HG03575 (cell line): ENCODE data around the gene CLCN4.

Experiments
- ATAC-seq: cut with Tn5 transposase; IDR thresholded peaks from one replicate; pipeline ENCODE4 v1.9.1; 2021; ENCODE audit not compliant: unreplicated experiment, insufficient number of reproducible peaks, low FRiP score; ENCODE audit errors: extremely low read depth

Gene CLCN4

DNA sequence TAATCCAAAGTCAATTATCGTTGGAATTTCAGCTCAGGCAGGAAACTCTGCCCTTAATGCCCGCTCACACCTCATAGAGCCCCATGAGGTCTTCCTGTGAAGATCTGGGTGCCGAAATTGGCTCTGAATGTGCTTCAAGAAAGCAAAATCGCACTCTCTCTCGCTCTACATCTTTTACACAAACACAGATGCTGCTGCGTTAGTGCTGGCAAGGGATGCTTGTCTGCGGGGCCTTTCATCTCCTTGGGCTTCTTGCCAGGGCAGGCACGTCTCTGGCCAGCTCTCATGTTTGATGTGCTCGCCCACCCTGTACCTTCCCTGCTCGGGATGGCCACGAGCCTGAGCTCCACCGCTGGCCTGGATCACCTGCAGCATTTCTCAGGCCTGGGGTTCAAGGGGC, 66.5 kb downstream of the CLCN4 start:
- ATAC-seq = no peak

DNA sequence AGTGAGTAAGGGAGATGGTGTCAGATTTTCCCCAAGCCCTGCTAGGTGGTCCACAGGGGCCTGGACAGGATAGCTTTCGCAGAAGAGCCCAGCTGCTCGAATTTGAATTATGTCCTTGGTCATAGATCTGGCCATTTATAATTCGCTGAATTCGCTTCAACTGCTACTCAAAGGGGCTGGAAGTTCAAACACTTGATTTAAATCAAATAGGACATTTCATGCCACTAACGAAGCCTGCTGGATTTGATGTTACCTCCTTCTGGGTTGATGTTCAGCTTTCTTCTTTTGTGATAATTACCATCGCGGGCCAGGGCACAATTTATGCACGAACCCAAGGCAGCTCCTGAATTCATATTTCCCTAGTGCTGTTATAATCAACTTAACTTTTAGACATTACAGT, 67.0 kb downstream of the CLCN4 start:
- no peak for ATAC-seq

DNA sequence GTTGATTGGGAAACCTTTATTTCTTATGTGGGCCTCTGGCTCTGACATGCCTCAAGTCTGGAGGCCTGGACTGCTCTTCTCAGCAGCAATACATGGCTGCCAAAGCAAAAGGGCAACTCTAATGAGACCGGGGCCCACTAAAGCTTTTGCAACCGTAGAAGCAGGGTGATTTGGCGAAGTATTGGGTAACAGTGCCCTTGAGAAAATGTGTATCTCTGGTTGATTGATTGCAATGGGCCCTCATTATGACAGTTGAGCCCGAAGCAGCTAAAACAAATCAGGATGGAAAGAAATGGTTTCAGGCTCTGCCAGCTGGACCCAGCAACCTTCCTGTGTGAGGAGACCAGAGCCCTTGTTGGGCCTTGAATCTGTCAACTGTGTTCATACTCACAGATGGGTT, 73.4 kb downstream of the CLCN4 start:
- ATAC-seq = no peak

DNA sequence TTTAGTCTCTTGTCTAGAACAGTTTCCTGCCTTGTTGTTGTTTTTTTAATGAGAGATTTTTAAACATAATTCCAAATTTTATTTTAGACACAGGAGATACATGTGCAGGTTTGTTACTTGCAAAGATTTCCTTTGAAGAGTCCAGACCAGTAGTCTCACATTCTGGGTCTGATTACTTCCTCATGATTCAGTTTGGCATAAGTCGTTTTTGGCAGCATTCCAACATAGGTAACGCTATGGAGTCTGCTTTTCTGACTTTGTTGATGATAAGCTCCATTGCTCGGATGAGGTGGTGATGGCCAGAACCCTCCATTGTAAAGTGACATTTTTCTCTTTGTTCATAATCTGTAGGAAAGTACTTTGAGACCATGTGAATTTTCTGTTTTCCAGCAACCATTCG, 74.7 kb downstream of the CLCN4 start:
- no peak for ATAC-seq

DNA sequence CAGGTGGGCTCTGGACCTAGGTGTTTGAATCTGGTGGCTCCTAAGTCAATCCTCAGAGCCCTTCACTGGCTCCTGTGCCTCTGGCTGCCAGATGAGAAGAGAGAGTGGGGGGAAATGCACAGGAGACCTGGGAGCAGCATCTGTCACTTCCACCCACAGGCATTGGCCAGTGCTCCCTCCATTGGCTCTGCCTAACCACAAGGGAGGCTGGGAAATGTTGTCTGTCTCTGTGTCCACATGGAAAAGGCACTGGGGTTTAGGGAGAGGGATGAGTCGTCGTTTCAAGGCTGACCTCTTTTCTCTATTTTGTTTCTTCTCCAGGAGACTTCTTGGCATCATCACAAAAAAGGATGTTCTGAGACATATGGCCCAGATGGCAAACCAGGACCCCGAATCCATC, 76.4 kb downstream of the CLCN4 start:
- ATAC-seq = no peak

DNA sequence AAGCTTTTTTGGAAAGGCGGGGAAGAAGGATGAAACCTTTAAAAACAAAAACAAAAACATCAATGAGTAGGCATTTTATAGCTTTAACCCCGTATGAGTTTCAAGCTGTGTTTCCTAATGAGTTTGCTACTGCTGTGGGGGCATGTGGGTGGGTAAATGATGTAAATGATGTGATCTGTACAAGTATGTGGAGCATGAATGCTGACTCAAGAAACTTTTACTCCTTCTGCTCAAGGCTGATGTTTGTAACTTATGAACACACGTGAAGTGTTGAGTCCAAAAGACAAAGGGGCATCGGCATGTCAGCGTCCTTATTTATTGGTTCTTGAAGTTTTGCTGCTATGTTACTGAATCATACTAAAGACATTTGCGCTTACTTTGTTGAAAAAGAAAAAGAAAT, 76.9 kb downstream of the CLCN4 start:
- ATAC-seq = no peak

DNA sequence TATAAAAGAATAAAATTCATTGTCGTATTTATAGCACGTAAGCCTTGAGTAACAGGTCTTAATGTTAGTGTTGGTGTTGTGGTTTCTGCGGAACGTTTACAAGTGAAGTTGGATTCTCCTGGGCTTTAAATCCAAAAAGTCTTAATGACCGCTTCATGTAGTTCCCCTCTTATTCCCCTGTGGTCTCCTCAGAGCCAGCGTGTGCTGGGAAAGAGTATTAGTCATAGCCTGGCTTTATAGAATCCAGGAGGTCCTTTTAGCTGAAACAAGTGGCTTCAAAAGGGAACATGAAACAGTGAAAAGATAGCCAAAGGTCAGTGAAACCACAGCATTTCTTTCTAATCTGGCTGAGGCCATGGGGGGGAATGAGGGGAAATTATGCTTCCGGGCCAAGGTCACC, 79.1 kb downstream of the CLCN4 start:
- ATAC-seq = no peak

DNA sequence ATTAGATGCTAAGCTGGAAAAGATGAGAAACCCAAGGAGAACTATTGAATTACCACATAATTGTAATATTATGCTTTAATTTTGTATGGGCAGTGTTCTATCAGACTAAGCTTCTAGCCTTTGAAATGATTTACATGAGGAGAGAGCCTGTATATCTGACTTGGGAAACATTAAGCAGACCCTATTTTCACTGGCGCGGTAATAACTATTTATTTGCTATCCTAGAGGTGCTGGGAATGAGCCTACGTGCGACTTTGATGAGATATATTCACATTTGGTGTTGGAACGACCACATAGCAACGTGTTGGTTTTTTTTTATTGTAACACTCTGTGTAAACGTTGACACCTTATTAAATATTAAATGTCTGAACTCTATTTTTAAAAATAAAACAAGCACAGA, 80.5 kb downstream of the CLCN4 start:
- no peak for ATAC-seq

DNA sequence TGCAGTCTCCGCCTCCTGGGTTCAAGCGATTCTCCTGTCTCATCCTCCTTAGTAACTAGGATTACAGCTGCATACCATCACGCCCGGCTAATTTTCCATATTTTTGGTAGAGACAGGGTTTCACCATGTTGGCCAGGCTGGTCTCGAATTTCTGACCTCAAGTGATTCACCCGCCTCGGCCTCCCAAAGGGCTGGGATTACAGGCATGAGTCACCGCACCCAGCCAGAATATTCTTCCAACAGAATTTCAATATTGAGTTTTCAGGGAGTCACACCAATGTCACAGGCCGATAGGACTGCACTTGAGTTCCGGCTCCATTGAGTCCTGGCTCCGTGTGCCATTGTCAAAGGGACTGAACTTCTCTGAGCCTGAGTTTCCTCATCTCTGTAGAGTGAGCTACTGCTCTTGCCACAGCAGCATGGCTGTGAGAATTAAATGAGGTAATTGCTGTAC, 82.9 kb downstream of the CLCN4 start:
- no peak for ATAC-seq

DNA sequence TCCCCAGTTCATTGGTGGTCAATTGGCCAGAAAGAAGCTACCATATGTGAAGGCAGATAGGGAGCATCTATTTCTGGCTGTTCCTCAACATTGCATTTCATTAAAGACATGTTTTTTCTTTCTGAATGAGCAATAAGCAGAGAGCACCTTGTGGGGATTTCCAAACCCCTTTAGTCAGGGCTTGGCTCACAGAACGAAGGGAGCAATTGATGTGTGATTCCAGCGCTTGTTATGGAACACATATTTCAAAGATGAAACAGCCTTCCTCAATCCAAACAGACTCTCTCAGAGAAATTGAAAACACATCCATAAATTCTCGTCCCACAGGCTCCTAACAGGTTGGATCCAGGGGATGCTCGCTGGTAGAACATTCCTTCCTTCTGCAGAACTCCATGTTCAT, 84.1 kb downstream of the CLCN4 start:
- no peak for ATAC-seq

DNA sequence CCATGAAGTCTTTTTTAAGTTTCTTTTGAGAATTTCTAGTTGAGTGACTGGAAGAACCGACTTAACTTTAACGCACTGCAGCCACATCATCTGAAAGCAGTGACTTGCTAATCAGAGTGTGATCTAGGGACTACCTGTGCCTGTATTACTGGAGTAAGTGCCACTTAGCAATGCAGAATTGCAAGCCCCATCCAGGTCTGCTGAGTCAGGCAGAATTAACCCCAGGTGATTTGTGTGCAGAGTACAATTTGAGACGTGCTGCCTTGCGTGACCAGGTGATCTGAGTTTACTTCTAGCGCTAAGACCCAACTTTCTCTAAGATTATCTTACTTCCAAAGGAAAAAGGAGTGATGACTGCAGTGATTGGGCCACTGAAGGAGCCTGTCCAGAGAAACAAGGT, 85.3 kb downstream of the CLCN4 start:
- no peak for ATAC-seq

DNA sequence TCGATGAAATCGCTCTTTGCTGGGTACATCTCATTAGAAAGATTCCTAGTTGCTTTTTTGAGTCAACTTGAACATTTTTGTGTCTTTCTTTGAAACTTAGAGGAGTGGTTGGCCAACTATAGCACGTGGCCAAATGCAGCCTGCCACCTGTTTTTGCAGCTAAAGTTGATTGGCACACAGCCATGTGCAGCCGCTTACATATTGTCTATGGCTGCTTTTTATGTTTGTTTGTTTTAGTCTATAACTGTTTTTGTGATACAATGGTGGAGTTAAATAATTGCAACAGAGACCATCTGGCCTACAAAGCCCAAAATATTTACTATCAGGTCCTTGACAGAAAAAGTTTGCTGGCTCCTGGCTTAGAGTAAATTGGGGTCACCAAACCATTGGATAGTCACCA, 86.3 kb downstream of the CLCN4 start:
- no peak for ATAC-seq

DNA sequence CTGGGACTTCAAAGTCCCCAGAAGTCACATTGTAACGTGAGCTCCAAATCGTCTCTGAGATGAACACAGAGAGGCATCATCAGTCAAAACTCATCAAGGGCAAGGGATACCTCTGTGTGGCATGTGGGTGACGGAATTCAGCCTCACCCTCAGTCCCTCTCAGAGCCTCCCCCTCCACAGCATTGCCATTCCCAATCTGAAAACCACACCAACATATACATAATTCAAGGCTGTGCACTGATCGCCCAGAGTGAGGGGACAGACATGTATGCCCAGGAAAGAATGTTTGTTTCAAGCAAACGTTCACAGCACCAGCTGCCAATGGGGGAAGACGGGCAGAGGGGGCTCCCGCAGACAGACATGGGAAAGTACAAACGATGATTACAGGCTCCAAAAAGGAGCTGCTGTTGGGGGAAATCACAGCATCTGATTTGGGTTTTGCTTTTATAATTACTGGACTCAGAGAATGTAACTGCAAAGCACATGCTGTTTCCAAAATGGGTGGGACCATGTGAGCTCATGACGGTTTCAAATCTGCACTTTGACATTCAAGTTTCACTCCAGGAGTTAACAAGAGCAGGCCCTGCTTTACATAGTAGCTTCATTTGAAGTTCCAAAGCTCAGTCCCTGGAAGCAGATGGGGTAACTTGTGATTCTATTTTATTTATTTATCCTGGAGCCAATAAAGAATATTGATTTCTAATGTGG, 88.3 kb downstream of the CLCN4 start:
- ATAC-seq = no peak

DNA sequence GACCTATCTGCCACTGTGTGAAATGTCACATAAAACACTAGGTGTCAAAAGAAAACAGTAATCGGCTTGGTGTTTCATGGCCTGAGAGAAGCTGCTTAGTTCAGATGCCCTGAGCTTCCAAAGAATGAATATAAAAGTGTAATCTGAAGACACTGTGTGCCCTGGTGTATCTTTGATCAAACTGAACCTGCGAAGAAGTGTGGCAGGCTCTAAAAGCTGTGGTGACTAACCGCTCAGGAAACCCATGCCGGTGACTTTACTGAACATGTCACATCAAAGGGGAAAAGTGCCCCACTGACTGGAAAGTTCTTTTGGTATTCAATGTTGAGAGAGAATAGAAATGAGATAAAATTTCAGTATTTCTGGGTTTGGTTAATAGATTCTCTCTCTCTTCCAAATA, 89.1 kb downstream of the CLCN4 start:
- no peak for ATAC-seq

DNA sequence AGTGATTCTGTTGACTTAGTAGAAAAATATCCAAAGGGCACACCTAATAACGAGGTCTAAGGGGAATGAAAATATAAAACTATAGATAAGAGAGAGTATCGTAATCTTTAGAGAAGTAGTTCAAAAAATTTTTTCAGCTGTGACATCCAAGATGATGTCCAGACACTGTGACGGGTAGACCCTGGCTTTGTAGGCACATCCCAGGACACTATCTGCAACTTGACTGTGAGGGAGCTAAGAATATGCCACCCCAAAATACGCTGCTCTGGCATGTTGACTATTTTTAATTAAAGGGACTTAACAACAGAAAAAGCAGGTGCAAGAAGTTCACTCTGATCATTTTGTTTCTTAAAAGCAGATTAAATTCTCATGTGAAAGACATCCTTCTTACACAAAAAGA, 89.5 kb downstream of the CLCN4 start:
- ATAC-seq = no peak

DNA sequence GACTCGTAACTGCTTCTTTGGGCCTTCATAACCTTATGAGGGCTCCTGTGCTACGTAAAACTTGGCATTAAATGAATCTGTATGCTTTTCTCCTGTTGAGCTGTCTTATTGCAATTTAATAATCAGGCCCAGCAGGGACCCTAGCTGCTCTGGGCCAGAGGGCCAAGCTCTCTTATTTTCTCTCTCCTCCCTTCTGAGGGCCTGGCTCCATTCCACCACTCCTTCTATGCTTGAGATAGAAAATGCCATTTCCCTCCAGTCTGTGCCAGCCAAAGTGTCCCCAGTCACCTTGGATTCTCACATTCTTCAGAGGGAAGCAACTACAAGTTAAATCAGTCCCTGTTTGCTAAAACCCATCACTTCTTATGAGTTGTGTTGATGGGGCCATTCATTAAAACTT, 90.1 kb downstream of the CLCN4 start:
- no peak for ATAC-seq

DNA sequence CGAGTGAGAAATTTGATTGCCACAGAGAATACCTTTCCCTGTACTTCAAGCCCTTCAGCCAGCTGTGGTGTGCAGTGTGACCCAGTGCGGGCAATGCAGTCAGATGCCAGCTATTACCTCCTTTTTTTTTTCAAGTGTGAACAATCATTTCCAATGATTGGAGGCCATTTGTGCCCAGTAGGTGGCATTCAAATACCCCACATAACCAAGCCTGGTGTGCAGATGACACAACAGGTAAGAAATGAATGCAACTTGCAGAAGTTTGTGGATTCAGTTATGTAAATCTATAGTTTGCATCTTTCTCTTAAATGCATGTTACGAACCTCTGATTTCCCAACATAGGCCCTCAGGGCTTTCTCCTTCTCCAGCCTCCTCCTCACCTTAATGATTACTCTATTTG, 98.0 kb downstream of the CLCN4 start:
- no peak for ATAC-seq

DNA sequence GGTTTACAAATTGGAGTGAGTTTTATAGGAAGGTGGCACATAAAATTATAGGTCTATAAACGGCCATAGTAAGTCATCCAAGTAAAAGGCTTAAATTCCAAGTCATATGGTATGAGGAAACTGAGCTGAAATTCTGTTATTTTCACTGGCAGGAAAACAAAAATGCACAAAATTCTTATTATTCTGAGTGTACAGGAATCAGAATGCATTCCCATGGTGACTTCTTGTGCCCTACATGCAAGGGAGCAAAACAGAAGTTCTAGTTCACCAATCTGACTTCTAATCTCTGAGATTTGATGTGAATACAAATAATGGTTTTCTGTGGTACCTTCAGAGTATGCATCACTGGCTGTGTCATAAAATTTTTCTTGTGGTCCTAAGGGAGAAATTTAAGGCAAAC, 102.9 kb downstream of the CLCN4 start:
- no peak for ATAC-seq

DNA sequence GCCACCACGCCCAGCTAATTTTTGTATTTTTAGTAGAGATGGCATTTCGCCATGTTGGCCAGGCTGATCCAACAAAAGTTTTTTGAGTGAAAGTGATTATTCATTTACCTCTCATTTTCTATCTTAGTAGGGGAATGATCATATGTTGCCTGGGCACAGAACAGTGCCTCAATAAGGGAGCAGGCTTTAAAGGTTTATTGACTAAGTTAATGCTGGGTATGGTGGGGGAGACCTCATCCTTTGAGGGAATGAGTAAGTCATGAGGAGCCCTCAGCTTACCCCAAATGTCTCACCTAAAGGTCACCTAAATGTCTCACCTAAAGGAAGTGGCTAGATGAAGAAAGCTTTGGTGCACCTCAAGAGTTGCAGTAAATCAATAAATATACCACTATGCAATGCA, 109.0 kb downstream of the CLCN4 start:
- no peak for ATAC-seq

DNA sequence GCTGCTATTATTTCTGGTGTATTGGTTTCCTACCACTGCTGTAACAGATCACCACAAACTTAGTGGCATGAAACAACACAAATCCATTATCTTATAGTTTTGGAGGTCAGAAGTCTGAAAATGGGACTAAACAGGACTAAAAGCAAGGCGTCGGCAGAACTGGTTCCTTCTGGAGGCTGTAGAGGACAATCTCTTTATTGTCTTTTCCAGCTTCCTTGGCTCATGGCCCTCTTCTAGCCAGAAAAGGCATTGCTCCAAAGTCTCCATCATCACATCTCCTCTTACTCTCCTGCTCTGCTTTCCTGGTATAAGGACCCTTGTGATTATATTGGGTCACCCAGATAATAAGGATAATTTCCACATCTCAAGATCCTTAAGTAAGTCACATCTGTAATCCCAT, 121.9 kb downstream of the CLCN4 start:
- ATAC-seq = no peak

DNA sequence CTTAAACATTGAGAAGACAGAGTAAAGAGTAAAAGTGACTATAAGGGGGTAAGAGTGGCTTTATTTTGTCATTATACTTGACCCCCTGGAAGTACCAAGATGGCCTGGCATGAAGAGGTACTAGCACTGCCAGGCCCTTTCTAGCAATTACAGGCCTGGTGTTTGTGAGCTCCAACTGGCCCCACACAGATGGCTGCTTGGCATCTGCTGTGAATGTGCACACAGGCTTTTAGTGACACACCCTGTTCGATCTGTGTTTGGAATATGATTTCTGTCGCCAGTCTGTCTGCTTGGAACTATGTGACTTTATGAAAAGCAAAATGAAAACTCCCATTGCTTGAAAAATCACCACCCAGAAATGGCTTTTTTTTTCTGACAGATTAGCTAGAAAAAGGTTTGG, 123.3 kb downstream of the CLCN4 start:
- no peak for ATAC-seq
